HS-27A (cell line): ENCODE data around the gene FARS2.

Source experiments
- DNase-seq: peaks from one replicate; pipeline ENCODE4 v3.0.0-alpha.2; 2012; ENCODE audit warnings: low read depth, missing footprints

FARS2 gene

GRCh38 chr6:5427586-5427985 lies 166.3 kb downstream of the FARS2 start:
- DNase-seq = no peak

- DNase-seq = no peak
These were observed 172.0 kb downstream of the FARS2 start for GRCh38 chr6:5433324-5433723.

GRCh38 chr6:5435449-5435848 lies 174.1 kb downstream of the FARS2 start:
- no peak for DNase-seq

- DNase-seq = no peak
These were observed 177.7 kb downstream of the FARS2 start for GRCh38 chr6:5438922-5439584.

- no peak for DNase-seq
These were observed 178.4 kb downstream of the FARS2 start for GRCh38 chr6:5439749-5440148.

- DNase-seq = no peak
These were observed 181.0 kb downstream of the FARS2 start for GRCh38 chr6:5442319-5442718.

GRCh38 chr6:5442916-5443315 lies 181.6 kb downstream of the FARS2 start:
- DNase-seq = no peak

GRCh38 chr6:5443491-5443890 lies 182.2 kb downstream of the FARS2 start:
- no peak for DNase-seq

- no peak for DNase-seq
These were observed 185.2 kb downstream of the FARS2 start for GRCh38 chr6:5446362-5447075.

- DNase-seq = no peak
These were observed 186.6 kb downstream of the FARS2 start for GRCh38 chr6:5447921-5448320.

GRCh38 chr6:5450073-5450472 lies 188.8 kb downstream of the FARS2 start:
- no peak for DNase-seq

GRCh38 chr6:5453546-5453945 lies 192.2 kb downstream of the FARS2 start:
- DNase-seq = no peak

- no peak for DNase-seq
These were observed 193.8 kb downstream of the FARS2 start for GRCh38 chr6:5455142-5455541.

GRCh38 chr6:5457041-5457440 lies 195.7 kb downstream of the FARS2 start:
- DNase-seq = no peak

- DNase-seq = no peak
These were observed 196.8 kb downstream of the FARS2 start for GRCh38 chr6:5457983-5458683.

- no peak for DNase-seq
These were observed 198.0 kb downstream of the FARS2 start for GRCh38 chr6:5459346-5459745.

GRCh38 chr6:5461365-5461764 lies 200.1 kb downstream of the FARS2 start:
- no peak for DNase-seq

- DNase-seq = no peak
These were observed 201.5 kb downstream of the FARS2 start for GRCh38 chr6:5462856-5463255.

- no peak for DNase-seq
These were observed 202.4 kb downstream of the FARS2 start for GRCh38 chr6:5463690-5464089.

- no peak for DNase-seq
These were observed 203.0 kb downstream of the FARS2 start for GRCh38 chr6:5464099-5464885.

GRCh38 chr6:5466281-5467136 lies 205.2 kb downstream of the FARS2 start:
- no peak for DNase-seq
